ENCODE data around the gene GOLGA6A.

GOLGA6A gene

DNA sequence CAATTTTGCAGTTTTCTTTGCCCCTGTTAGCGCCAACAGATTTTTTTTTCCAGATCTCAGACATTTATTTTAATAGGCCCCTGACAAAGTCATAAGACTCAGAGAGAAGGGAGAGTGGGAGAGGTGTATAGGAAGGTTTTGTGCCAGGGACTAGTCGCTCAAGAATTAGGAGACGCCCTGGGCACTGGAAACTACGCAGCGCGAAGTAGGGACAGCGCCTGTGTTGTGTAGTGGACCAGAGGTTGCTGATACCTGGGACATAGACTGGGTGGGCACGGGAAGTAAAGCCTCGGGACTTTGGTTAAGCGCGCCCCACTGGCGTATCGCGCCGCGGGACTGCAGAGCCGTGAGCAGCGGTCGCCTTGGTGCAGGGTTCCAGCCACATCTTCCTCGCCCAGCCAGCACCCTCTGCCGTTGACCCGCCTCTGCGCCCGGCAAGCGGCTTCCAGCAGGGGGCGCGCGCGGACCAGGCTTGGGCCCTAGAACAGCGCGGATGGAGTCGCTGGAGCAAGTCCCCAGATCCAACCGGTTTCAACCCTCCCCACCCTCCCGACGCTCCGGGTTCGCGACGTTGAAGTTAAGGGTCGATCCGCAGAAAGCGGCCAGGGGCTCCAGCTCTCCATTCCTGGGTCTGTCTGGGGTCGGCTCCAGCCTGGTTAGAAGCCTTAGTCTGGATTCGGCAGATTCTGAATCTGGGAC, 45.1 kb upstream of the GOLGA6A start (continued):
- TF ChIP-seq ZNF146 (tag by site-specific recombination; IDR thresholded peaks at IDR 0.05) (no peak), MEIS1 (CRISPR knock-in tag; IDR thresholded peaks at IDR 0.05; ENCODE audit: borderline replicate concordance) (no peak), ZNF830 (tag by site-specific recombination; IDR thresholded peaks at IDR 0.05; ENCODE audit: low read depth) (no peak), REPIN1 (tag by site-specific recombination; IDR thresholded peaks at IDR 0.05; ENCODE audit: low read depth) (no peak), ZNF169 (tag by site-specific recombination; IDR thresholded peaks at IDR 0.05) (no peak), ZNF621 (tag by site-specific recombination; IDR thresholded peaks at IDR 0.05) (no peak), TRIM28 (IDR thresholded peaks at IDR 0.05; ENCODE audit: borderline replicate concordance, low read length) (no peak), ZNF843 (tag by site-specific recombination; IDR thresholded peaks at IDR 0.05) (no peak), ZNF776 (tag by site-specific recombination; IDR thresholded peaks at IDR 0.05; ENCODE audit: borderline replicate concordance) (no peak), ZNF362 (tag by site-specific recombination; IDR thresholded peaks at IDR 0.05) (no peak), ZSCAN4 (tag by site-specific recombination; IDR thresholded peaks at IDR 0.05) (peak; percentile 58), ZNF747 (tag by site-specific recombination; IDR thresholded peaks at IDR 0.05) (no peak), WT1 (tag by site-specific recombination; IDR thresholded peaks at IDR 0.05) (peak; percentile 53), OVOL3 (tag by site-specific recombination; IDR thresholded peaks at IDR 0.05) (0 out of 2 replicates have a peak, but pooled peaks have one; percentile 42), ZNF792 (tag by site-specific recombination; IDR thresholded peaks at IDR 0.05) (no peak), ZNF16 (tag by site-specific recombination; IDR thresholded peaks at IDR 0.05; ENCODE audit: low read depth) (no peak), YY1 (tag by site-specific recombination; IDR thresholded peaks at IDR 0.05) (peak; percentile 43; the same call in 1 of the 2 replicates), OSR2 (tag by site-specific recombination; IDR thresholded peaks at IDR 0.05) (no peak), ZXDB (tag by site-specific recombination; IDR thresholded peaks at IDR 0.05) (peak; percentile 68), ZNF223 (tag by site-specific recombination; IDR thresholded peaks at IDR 0.05) (0 out of 2 replicates have a peak, but pooled peaks have one; percentile 41), BCL11B (tag by site-specific recombination; IDR thresholded peaks at IDR 0.05; ENCODE audit: low read depth) (peak; percentile 15; the same call in 1 of the 2 replicates), ZNF324 (tag by site-specific recombination; IDR thresholded peaks at IDR 0.05) (peak; percentile 74; the same call in 1 of the 2 replicates), KLF9 (tag by site-specific recombination; IDR thresholded peaks at IDR 0.05; ENCODE audit: low read depth) (no peak), ZNF660 (tag by site-specific recombination; IDR thresholded peaks at IDR 0.05) (peak; percentile 92), ZNF433 (tag by site-specific recombination; IDR thresholded peaks at IDR 0.05; ENCODE audit: low read depth) (no peak), ZNF670 (tag by site-specific recombination; IDR thresholded peaks at IDR 0.05; ENCODE audit: low read depth) (no peak), ZNF623 (tag by site-specific recombination; IDR thresholded peaks at IDR 0.05) (no peak), ZNF596 (tag by site-specific recombination; IDR thresholded peaks at IDR 0.05) (no peak)
- TF ChIP-seq, protein P1, sequence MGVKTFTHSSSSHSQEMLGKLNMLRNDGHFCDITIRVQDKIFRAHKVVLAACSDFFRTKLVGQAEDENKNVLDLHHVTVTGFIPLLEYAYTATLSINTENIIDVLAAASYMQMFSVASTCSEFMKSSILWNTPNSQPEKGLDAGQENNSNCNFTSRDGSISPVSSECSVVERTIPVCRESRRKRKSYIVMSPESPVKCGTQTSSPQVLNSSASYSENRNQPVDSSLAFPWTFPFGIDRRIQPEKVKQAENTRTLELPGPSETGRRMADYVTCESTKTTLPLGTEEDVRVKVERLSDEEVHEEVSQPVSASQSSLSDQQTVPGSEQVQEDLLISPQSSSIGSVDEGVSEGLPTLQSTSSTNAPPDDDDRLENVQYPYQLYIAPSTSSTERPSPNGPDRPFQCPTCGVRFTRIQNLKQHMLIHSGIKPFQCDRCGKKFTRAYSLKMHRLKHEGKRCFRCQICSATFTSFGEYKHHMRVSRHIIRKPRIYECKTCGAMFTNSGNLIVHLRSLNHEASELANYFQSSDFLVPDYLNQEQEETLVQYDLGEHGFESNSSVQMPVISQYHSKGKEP (tag by site-specific recombination; IDR thresholded peaks at IDR 0.05): peak; percentile 67; the same call in 1 of the 2 replicates
- TF ChIP-seq, protein P2, sequence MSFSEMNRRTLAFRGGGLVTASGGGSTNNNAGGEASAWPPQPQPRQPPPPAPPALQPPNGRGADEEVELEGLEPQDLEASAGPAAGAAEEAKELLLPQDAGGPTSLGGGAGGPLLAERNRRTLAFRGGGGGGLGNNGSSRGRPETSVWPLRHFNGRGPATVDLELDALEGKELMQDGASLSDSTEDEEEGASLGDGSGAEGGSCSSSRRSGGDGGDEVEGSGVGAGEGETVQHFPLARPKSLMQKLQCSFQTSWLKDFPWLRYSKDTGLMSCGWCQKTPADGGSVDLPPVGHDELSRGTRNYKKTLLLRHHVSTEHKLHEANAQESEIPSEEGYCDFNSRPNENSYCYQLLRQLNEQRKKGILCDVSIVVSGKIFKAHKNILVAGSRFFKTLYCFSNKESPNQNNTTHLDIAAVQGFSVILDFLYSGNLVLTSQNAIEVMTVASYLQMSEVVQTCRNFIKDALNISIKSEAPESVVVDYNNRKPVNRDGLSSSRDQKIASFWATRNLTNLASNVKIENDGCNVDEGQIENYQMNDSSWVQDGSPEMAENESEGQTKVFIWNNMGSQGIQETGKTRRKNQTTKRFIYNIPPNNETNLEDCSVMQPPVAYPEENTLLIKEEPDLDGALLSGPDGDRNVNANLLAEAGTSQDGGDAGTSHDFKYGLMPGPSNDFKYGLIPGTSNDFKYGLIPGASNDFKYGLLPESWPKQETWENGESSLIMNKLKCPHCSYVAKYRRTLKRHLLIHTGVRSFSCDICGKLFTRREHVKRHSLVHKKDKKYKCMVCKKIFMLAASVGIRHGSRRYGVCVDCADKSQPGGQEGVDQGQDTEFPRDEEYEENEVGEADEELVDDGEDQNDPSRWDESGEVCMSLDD (tag by site-specific recombination; IDR thresholded peaks at IDR 0.05): peak; percentile 63; the same call in 1 of the 2 replicates
- TF ChIP-seq, protein P3, sequence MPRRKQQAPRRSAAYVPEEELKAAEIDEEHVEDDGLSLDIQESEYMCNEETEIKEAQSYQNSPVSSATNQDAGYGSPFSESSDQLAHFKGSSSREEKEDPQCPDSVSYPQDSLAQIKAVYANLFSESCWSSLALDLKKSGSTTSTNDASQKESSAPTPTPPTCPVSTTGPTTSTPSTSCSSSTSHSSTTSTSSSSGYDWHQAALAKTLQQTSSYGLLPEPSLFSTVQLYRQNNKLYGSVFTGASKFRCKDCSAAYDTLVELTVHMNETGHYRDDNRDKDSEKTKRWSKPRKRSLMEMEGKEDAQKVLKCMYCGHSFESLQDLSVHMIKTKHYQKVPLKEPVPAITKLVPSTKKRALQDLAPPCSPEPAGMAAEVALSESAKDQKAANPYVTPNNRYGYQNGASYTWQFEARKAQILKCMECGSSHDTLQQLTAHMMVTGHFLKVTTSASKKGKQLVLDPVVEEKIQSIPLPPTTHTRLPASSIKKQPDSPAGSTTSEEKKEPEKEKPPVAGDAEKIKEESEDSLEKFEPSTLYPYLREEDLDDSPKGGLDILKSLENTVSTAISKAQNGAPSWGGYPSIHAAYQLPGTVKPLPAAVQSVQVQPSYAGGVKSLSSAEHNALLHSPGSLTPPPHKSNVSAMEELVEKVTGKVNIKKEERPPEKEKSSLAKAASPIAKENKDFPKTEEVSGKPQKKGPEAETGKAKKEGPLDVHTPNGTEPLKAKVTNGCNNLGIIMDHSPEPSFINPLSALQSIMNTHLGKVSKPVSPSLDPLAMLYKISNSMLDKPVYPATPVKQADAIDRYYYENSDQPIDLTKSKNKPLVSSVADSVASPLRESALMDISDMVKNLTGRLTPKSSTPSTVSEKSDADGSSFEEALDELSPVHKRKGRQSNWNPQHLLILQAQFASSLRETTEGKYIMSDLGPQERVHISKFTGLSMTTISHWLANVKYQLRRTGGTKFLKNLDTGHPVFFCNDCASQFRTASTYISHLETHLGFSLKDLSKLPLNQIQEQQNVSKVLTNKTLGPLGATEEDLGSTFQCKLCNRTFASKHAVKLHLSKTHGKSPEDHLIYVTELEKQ (tag by site-specific recombination; IDR thresholded peaks at IDR 0.05; ENCODE audit: borderline replicate concordance): no peak

Measured in HEK293 (cell line).